CD4-positive, alpha-beta memory T cell (primary cell): ENCODE results near the gene PRM2. TPM values are rescaled to one million over a fixed set of nuclear protein-coding genes. Genes with fewer than 3 reads are reported as not detected.

Experiments used
- CTCF ChIA-PET: fragments of 350-600 bp; sonication (Branson Sonifier 250); formaldehyde crosslinking; loops from one replicate; lab custom pipeline; 2021; ENCODE audit warnings: inconsistent platforms; ENCODE audit not compliant: partially characterized antibody; lab: Charles Lee
- POLR2A ChIA-PET: fragments of 350-600 bp; sonication (Branson Sonifier 250); formaldehyde crosslinking; loops from one replicate; lab custom pipeline; 2021; ENCODE audit not compliant: partially characterized antibody; lab: Charles Lee
- DNase-seq, 5 donors: peaks; one replicate each; pipeline versions ENCODE4 v3.0.0 to v3.0.0-alpha.2; 2020 to 2022; ENCODE audit warnings: mixed read lengths in 1 of 5
- H3K27ac ChIP-seq: one replicate; pipeline ENCODE4 v1.7.0; 2013; ENCODE audit warnings: low read depth, low read length
- H3K27me3 ChIP-seq: 2 replicates; pipeline ENCODE4 v1.7.0; 2013; ENCODE audit warnings: mild to moderate bottlenecking, low read length, moderate library complexity; ENCODE audit not compliant: insufficient read depth
- H3K36me3 ChIP-seq: 2 replicates; pipeline ENCODE4 v1.7.0; 2013; ENCODE audit warnings: mild to moderate bottlenecking, low read length, moderate library complexity; ENCODE audit not compliant: insufficient read depth
- H3K4me1 ChIP-seq: 2 replicates; pipeline ENCODE4 v1.7.0; 2013; ENCODE audit warnings: mild to moderate bottlenecking, low read length, moderate library complexity; ENCODE audit not compliant: insufficient read depth
- H3K4me3 ChIP-seq, 2 donors: one replicate each; pipeline ENCODE4 v1.7.0; 2013; ENCODE audit warnings: low read length in 2 of 2, mild to moderate bottlenecking in 1 of 2
- H3K9me3 ChIP-seq, 2 donors: one replicate each; pipeline ENCODE4 v1.7.0; 2013; ENCODE audit warnings: low read length in 2 of 2, control low read depth in 1 of 2; ENCODE audit not compliant: control insufficient read depth in 1 of 2
- H3K27ac Mint-ChIP-seq, 7 donors: one replicate each; pipeline ENCODE4 v1.8.0; 2020 to 2021; ENCODE audit warnings: mixed read lengths in 7 of 7, mild to moderate bottlenecking in 6 of 7, inconsistent platforms in 3 of 7, moderate library complexity in 3 of 7
- H3K27me3 Mint-ChIP-seq, 2 donors: one replicate each; pipeline ENCODE4 v1.8.0; 2020 to 2021; ENCODE audit warnings: mixed read lengths in 2 of 2
- H3K36me3 Mint-ChIP-seq, 2 donors: one replicate each; pipeline ENCODE4 v1.8.0; 2020 to 2021; ENCODE audit warnings: mixed read lengths in 2 of 2, inconsistent platforms in 1 of 2, mild to moderate bottlenecking in 1 of 2
- H3K4me1 Mint-ChIP-seq, 4 donors: one replicate each; pipeline ENCODE4 v1.8.0; 2020 to 2021; ENCODE audit warnings: mixed read lengths in 4 of 4, mild to moderate bottlenecking in 1 of 4
- H3K4me3 Mint-ChIP-seq, 8 donors: one replicate each; pipeline ENCODE4 v1.8.0; 2020 to 2021; ENCODE audit warnings: mixed read lengths in 8 of 8, mild to moderate bottlenecking in 7 of 8, moderate library complexity in 6 of 8, inconsistent platforms in 3 of 8
- H3K9me3 Mint-ChIP-seq, 8 donors: one replicate each; pipeline ENCODE4 v1.8.0; 2020 to 2021; ENCODE audit warnings: mixed read lengths in 8 of 8, mild to moderate bottlenecking in 5 of 8, inconsistent platforms in 3 of 8, moderate library complexity in 1 of 8
- intact Hi-C: fragments of 100-400 bp; cut with micrococcal nuclease; formaldehyde crosslinking; loops from one replicate; pipeline ENCODE4 v1.15.1; 2023
- polyA plus RNA-seq, 2 donors: library from polyadenylated mRNA; unstranded; fragments of 300-500 nt; fragmentation: Illumina TruSeq; gene quantifications; one replicate each; pipeline ENCODE4 v1.2.3, GENCODE V29; 2021
- total RNA-seq, 2 experiments: library from RNA; stranded (reverse); gene quantifications; one replicate each; pipeline ENCODE4 v1.2.3, GENCODE V29; 2021

The PRM2 gene, protein sequence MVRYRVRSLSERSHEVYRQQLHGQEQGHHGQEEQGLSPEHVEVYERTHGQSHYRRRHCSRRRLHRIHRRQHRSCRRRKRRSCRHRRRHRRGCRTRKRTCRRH
- not detected for total RNA-seq
- polyA plus RNA-seq, result not detected

DNA sequence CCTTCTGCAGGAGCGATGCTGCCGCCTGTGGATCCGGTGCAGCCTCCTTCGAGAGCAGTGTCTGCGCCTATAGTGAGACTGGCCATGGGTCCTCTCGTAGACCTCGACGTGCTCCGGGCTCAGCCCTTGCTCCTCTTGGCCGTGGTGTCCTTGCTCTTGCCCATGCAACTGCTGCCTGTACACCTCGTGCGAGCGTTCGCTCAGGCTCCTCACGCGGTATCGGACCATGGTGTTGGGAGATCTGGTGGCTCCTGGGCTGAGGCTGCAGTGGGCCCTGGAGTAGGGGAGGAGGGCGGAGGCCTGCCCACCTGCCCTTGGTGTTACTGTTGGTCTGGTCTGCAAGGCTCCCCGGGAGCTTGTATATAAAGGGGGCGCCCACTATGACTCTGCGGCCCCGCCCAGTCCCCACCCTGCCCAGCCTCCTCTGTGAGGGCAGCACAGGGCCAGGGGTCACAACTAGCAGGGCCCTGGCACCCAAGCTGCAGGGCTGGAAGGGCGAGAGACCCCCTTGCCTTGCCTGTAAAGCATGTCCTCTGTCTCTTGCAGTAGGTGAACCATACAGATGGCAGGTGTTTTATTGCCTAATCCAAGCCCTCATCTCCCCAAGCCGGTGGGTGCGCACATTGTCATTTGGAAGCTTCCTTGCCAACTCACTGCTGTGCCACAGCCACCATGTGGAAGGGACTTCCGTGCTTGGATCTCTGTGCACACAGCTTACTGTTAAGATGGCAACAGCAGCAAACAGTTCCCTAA, at the start of gene PRM2:
Gene PRM2 (minus strand): TSS at position 338 of the 753 bp plus-strand sequence. CDS start 110 bp downstream, at position 228.
- Histone ChIP-seq H3K9me3 (no peaks in the 10 kb centered on the region), H3K27ac (no peak within 1 kb of the TSS), H3K36me3 (no peaks in the 10 kb centered on the region), H3K4me1 (no peaks in the 10 kb centered on the region), H3K27me3 (no peaks in the 10 kb centered on the region), H3K4me3 (no peak within 1 kb of the TSS)
- Mint-ChIP-seq H3K36me3 (no peaks in the 10 kb centered on the region), H3K4me1 (peaks cover 0 to 3% (median 0%) of the 10 kb centered on the region in 4 donors), H3K9me3 (no peaks in the 10 kb centered on the region), H3K27ac (peak within 1 kb of the TSS in 1 of 7 donors; percentile 70), H3K4me3 (peak within 1 kb of the TSS in 1 of 8 donors; percentile 5), H3K27me3 (no peaks in the 10 kb centered on the region)
- ChIA-PET CTCF (interaction anchor here (0.7 kb wide), 1 partner anchor 305 kb away, joined by 3 read pairs; no protein-coding TSS in a partner anchor), POLR2A (no interaction called here)
- intact Hi-C loops, result no loop called here
- DNase-seq, result no peak

DNA sequence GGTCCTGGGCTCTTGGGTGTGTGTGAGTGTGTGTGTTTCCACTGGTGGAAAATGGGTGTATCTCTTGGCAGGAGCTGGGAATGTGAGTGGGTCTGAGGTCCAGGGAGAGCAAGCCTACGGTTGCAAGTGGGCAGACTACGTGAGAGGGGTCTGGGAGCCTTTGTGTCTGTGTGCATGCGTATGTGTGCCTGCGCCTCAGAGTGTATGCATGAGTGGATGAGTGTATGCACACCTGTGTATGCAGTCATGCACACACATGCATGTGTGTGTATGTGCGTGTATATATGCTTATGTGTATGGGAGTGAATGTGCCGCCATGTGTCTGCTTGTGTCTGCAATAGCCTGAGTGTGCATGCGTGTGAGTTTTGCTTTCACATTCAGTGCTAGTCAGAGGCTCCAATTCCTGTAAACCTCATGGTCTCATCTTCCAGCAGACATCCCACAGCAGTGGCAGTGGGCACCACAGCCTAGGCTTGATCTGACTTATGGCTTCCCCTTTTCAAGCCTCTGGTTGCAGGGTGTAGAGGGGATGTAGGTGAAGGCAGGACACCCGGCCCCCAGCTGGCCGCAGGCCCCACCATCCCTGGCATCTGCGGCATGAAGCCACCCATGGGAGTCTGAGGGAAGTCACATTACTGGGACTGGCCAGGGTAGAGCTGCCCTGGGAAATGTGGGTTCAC, 49.3 kb upstream of the PRM2 start:
- intact Hi-C loops, result no loop called here
- Mint-ChIP-seq H3K4me3 (no peak overlapping the region), H3K27ac (peak overlapping the region in 3 of 7 donors; percentile 8 to 57 (median 30))

GRCh38 chr16:11323551-11324336, 47.5 kb upstream of the PRM2 start:
- DNase-seq, result no peak
- Histone ChIP-seq H3K27ac (no peak overlapping the region), H3K36me3 (no peaks in the 10 kb centered on the region), H3K4me3 (no peak overlapping the region), H3K9me3 (no peaks in the 10 kb centered on the region), H3K27me3 (no peaks in the 10 kb centered on the region), H3K4me1 (peaks cover 18% of the 10 kb centered on the region)
- Mint-ChIP-seq H3K4me1 (peaks cover 20 to 32% (median 23%) of the 10 kb centered on the region in 4 donors), H3K9me3 (peaks cover 0 to 3% (median 0%) of the 10 kb centered on the region in 8 donors), H3K36me3 (no peaks in the 10 kb centered on the region), H3K4me3 (no peak overlapping the region), H3K27ac (no peak overlapping the region), H3K27me3 (no peaks in the 10 kb centered on the region)
- intact Hi-C loops, result no loop called here
- POLR2A ChIA-PET, result interaction anchor here (0.6 kb wide), 1 partner anchor 68 kb away, joined by 3 read pairs; the partner anchor contains the start of gene SOCS1
- CTCF ChIA-PET, result interaction anchor here (1.3 kb wide), 1 partner anchor 12 kb away, joined by 3 read pairs; no protein-coding TSS in a partner anchor

More for the DNA sequence above, 49.3 kb upstream of the PRM2 start:
- Mint-ChIP-seq H3K9me3 (peaks cover 0 to 3% (median 0%) of the 10 kb centered on the region in 8 donors), H3K27me3 (no peaks in the 10 kb centered on the region), H3K4me1 (peaks cover 24 to 39% (median 29%) of the 10 kb centered on the region in 4 donors), H3K36me3 (no peaks in the 10 kb centered on the region)
- DNase-seq, result no peak
- H3K27ac ChIP-seq, result no peak overlapping the region
- ChIA-PET CTCF (interaction anchor here (1.3 kb wide), 1 partner anchor 31 kb away, joined by 3 read pairs; no protein-coding TSS in a partner anchor), POLR2A (no interaction called here)
- H3K4me3 ChIP-seq, result no peak overlapping the region
- peaks cover 24% of the 10 kb centered on the region for H3K4me1 ChIP-seq
- no peaks in the 10 kb centered on the region for H3K27me3 ChIP-seq
- no peaks in the 10 kb centered on the region for H3K9me3 ChIP-seq
- no peaks in the 10 kb centered on the region for H3K36me3 ChIP-seq

DNA sequence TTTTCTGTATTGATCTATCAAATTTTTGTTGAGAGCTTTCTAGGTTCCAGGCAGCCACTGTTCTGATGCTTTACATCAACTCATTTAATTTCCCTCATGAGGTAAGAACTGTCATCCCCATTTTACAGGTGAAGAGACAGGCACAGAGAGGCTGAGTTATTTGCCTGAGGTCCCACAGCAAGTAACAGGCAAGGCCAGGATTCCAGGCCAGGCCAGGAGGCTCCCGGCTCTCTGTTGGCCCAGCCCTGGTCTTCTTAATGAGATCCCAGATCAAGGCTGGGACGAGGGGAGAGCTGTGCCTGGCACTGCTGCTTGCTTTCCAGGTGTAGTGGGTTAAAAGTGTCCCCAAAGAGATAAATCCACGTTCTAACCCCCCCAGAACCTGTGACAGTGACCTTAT, 46.5 kb upstream of the PRM2 start:
- H3K4me1 ChIP-seq, result peaks cover 9% of the 10 kb centered on the region
- H3K36me3 Mint-ChIP-seq, result no peaks in the 10 kb centered on the region
- H3K27ac Mint-ChIP-seq, result no peak overlapping the region
- intact Hi-C loops, result no loop called here
- H3K4me3 Mint-ChIP-seq, result no peak overlapping the region
- peaks cover 12 to 23% (median 15%) of the 10 kb centered on the region in 4 donors for H3K4me1 Mint-ChIP-seq
- H3K36me3 ChIP-seq, result no peaks in the 10 kb centered on the region
- peaks cover 0 to 3% (median 0%) of the 10 kb centered on the region in 8 donors for H3K9me3 Mint-ChIP-seq
- no peaks in the 10 kb centered on the region for H3K27me3 ChIP-seq
- ChIA-PET CTCF (no interaction called here), POLR2A (interaction anchor here (0.6 kb wide), 1 partner anchor 67 kb away, joined by 3 read pairs; the partner anchor contains the start of gene SOCS1)
- no peak overlapping the region for H3K4me3 ChIP-seq
- no peak overlapping the region for H3K27ac ChIP-seq
- H3K27me3 Mint-ChIP-seq, result no peaks in the 10 kb centered on the region
- no peaks in the 10 kb centered on the region for H3K9me3 ChIP-seq
- no peak for DNase-seq

DNA sequence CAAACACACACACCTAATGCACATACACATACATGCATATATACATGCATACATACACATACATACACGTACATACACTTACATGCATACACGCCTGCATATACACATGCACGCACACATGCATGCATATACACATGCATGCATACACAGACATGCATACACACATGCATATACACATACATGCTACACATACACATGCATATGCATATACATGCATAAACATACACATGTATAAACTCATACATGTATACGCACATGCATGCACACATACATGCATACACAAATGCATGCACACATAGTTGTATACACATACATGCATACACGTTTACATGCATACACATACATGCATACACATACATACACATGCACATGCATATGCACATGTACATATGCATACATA, 45.4 kb upstream of the PRM2 start:
- Mint-ChIP-seq H3K27ac (no peak overlapping the region), H3K9me3 (no peaks in the 10 kb centered on the region), H3K4me3 (no peak overlapping the region), H3K4me1 (peaks cover 5 to 11% (median 5%) of the 10 kb centered on the region in 4 donors), H3K27me3 (no peaks in the 10 kb centered on the region), H3K36me3 (no peaks in the 10 kb centered on the region)
- Histone ChIP-seq H3K4me3 (no peak overlapping the region), H3K27ac (no peak overlapping the region), H3K27me3 (no peaks in the 10 kb centered on the region), H3K36me3 (no peaks in the 10 kb centered on the region), H3K9me3 (no peaks in the 10 kb centered on the region), H3K4me1 (no peaks in the 10 kb centered on the region)
- intact Hi-C loops, result no loop called here
- DNase-seq, result no peak
- ChIA-PET CTCF (no interaction called here), POLR2A (no interaction called here)

DNA sequence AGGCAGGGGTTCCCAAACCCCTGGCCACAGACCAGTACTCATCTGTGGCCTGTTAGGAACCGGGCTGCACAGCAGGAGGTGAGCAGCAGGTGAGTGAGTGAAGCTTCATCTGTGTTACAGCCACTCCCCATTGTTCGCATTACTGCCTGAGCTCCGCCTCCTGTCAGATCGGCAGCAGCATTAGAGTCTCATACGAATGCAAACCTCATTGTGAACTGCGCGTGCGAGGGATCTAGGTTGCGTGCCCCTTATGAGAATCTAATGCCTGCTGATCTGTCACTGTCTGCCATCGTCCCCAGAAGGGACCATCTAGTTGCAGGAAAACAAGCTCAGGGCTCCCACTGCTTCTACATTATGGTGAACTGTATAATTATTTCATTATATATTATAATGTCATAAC, 43.9 kb upstream of the PRM2 start:
- no peaks in the 10 kb centered on the region for H3K4me1 ChIP-seq
- H3K27ac ChIP-seq, result no peak overlapping the region
- no peak overlapping the region for H3K4me3 ChIP-seq
- Mint-ChIP-seq H3K4me1 (peaks cover under 1 to 6% (median 2%) of the 10 kb centered on the region in 4 donors), H3K27me3 (no peaks in the 10 kb centered on the region), H3K9me3 (no peaks in the 10 kb centered on the region), H3K4me3 (no peak overlapping the region), H3K36me3 (no peaks in the 10 kb centered on the region), H3K27ac (no peak overlapping the region)
- no peaks in the 10 kb centered on the region for H3K27me3 ChIP-seq
- no peaks in the 10 kb centered on the region for H3K36me3 ChIP-seq
- CTCF ChIA-PET, result no interaction called here
- H3K9me3 ChIP-seq, result no peaks in the 10 kb centered on the region
- DNase-seq, result no peak
- intact Hi-C loops, result no loop called here
- POLR2A ChIA-PET, result no interaction called here
